Activated CD8-positive, alpha-beta T cell treated with anti-CD3 and anti-CD28 coated beads for 36 hours (primary cell): Measurements from ENCODE around the gene CHDH. TPM values are rescaled to one million over a fixed set of nuclear protein-coding genes. Genes with fewer than 3 reads are reported as not detected.

Source experiments
- ATAC-seq: fragments of 200-7000 bp; cut with Tn5 transposase; one replicate; pipeline ENCODE4 v1.10.0; 2021; ENCODE audit warnings: mild to moderate bottlenecking, moderate library complexity
- CTCF ChIA-PET: fragments of 350-600 bp; sonication (Branson Sonifier 250); formaldehyde crosslinking; loops from one replicate; lab custom pipeline; 2021; ENCODE audit warnings: antibody characterized with exemption; lab: Charles Lee
- POLR2A ChIA-PET: fragments of 350-600 bp; sonication (Branson Sonifier 250); formaldehyde crosslinking; loops from one replicate; lab custom pipeline; 2021; ENCODE audit warnings: antibody characterized with exemption; lab: Charles Lee
- DNase-seq: peaks from one replicate; pipeline ENCODE4 v3.0.0-alpha.2; 2020
- H3K27ac Mint-ChIP-seq: one replicate; pipeline ENCODE4 v1.8.0; 2021; ENCODE audit warnings: mild to moderate bottlenecking, mixed read lengths
- H3K27me3 Mint-ChIP-seq: one replicate; pipeline ENCODE4 v1.8.0; 2021; ENCODE audit warnings: mixed read lengths
- H3K36me3 Mint-ChIP-seq: one replicate; pipeline ENCODE4 v1.8.0; 2021; ENCODE audit warnings: low read depth, mixed read lengths
- H3K4me1 Mint-ChIP-seq: one replicate; pipeline ENCODE4 v1.8.0; 2021; ENCODE audit warnings: low read depth, mixed read lengths
- H3K4me3 Mint-ChIP-seq: one replicate; pipeline ENCODE4 v1.8.0; 2021; ENCODE audit warnings: mild to moderate bottlenecking, moderate library complexity, mixed read lengths
- H3K9me3 Mint-ChIP-seq: one replicate; pipeline ENCODE4 v1.8.0; 2021; ENCODE audit warnings: mixed read lengths
- intact Hi-C: fragments of 100-400 bp; cut with micrococcal nuclease; formaldehyde crosslinking; loops from one replicate; pipeline ENCODE4 v1.10.0; 2022
- total RNA-seq, 2 experiments: library from RNA; stranded (reverse); gene quantifications; one replicate each; pipeline ENCODE4 v1.2.3, GENCODE V29; 2021
- TF ChIP-seq, protein P1 (sequence below): fragments of 200-600 bp; IDR thresholded peaks from one replicate; pipeline ENCODE4 v1.8.0; 2022; ENCODE audit warnings: antibody characterized with exemption, mild to moderate bottlenecking

Gene CHDH
- total RNA-seq, 2 experiments from 2014 or later, result 0.02 to 0.22 TPM

DNA sequence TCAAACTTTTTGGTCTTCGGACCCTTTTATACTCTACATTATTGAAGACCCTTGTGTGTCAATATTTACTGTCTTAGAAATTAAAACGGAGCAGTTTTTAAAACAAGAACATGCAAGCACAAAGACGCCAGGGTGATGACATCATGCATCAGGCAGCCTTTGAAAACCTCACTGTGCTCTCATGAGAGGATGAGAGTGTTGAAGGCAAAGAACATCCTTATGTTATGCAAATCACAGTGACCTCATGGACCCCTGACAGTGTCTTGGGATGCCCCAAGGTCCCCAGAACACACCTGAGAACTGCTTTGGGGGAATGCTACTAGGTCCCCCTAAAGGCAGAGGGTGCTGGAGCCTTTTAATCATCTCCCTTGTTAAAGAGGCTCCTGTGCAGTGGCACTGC is 51.6 kb downstream of the CHDH start:
- peaks cover 3% of the 10 kb centered on the region for H3K27me3 Mint-ChIP-seq
- H3K36me3 Mint-ChIP-seq, result no peaks in the 10 kb centered on the region

DNA sequence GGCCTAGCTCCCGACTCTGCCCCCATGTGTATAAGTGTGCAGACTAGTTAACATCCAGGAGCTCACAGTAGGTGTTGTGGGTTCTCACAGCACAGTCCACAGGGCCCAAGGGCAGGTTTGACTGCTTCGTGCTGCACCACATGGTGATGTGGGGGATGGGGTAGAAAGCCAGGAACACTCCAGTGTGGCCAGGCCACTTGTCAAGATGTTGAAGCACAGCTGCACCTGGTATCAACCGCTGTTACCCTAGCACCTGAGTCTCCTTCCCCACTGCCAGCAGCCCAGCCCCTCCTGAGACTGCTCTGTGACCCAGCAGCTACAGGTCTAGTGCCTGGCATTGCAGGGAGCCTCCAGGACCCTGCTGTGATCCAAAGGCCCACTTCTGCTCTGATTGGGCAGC is 53.4 kb downstream of the CHDH start:
- DNase-seq (no peak), ATAC-seq (no peak)
- Mint-ChIP-seq H3K9me3 (no peaks in the 10 kb centered on the region), H3K4me1 (no peaks in the 10 kb centered on the region), H3K36me3 (no peaks in the 10 kb centered on the region), H3K4me3 (no peak overlapping the region), H3K27ac (no peak overlapping the region), H3K27me3 (peaks cover 1% of the 10 kb centered on the region)
- TF ChIP-seq, protein P1, sequence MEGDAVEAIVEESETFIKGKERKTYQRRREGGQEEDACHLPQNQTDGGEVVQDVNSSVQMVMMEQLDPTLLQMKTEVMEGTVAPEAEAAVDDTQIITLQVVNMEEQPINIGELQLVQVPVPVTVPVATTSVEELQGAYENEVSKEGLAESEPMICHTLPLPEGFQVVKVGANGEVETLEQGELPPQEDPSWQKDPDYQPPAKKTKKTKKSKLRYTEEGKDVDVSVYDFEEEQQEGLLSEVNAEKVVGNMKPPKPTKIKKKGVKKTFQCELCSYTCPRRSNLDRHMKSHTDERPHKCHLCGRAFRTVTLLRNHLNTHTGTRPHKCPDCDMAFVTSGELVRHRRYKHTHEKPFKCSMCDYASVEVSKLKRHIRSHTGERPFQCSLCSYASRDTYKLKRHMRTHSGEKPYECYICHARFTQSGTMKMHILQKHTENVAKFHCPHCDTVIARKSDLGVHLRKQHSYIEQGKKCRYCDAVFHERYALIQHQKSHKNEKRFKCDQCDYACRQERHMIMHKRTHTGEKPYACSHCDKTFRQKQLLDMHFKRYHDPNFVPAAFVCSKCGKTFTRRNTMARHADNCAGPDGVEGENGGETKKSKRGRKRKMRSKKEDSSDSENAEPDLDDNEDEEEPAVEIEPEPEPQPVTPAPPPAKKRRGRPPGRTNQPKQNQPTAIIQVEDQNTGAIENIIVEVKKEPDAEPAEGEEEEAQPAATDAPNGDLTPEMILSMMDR, result no peak
- intact Hi-C loops, result no loop called here
- ChIA-PET POLR2A (no interaction called here), CTCF (no interaction called here)

More for the DNA sequence above, 51.6 kb downstream of the CHDH start:
- H3K9me3 Mint-ChIP-seq, result no peaks in the 10 kb centered on the region
- no peak overlapping the region for H3K27ac Mint-ChIP-seq
- TF ChIP-seq, protein P1, result no peak
- DNase-seq (no peak), ATAC-seq (no peak)
- CTCF ChIA-PET, result no interaction called here
- H3K4me3 Mint-ChIP-seq, result no peak overlapping the region
- H3K4me1 Mint-ChIP-seq, result no peaks in the 10 kb centered on the region
- intact Hi-C loops, result no loop called here
- POLR2A ChIA-PET, result no interaction called here

DNA sequence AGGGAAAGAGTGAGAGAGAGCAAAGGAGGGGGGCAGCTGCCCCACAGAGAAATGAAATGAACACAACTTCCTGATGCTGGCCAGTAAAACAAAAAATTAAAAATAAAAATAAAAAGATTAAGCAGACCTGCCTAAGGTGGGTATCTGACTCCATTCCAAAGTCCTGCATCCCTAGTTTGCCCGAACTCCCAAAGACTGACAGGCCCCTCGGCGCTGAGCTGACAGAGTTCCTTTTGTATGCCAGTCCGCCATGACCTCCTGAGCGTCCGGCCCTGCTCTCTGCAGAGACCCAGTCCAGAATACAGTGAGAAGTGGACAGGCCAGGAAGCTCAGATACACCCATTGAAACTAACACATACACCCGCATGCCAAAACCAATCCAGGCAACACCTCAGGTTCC is 54.9 kb downstream of the CHDH start:
- Mint-ChIP-seq H3K4me3 (no peak overlapping the region), H3K9me3 (no peaks in the 10 kb centered on the region), H3K27ac (no peak overlapping the region), H3K27me3 (peaks cover under 1% of the 10 kb centered on the region), H3K36me3 (no peaks in the 10 kb centered on the region), H3K4me1 (no peaks in the 10 kb centered on the region)
- ChIA-PET POLR2A (no interaction called here), CTCF (no interaction called here)
- ATAC-seq (no peak), DNase-seq (no peak)
- TF ChIP-seq, protein P1, result no peak
- intact Hi-C loops, result no loop called here

DNA sequence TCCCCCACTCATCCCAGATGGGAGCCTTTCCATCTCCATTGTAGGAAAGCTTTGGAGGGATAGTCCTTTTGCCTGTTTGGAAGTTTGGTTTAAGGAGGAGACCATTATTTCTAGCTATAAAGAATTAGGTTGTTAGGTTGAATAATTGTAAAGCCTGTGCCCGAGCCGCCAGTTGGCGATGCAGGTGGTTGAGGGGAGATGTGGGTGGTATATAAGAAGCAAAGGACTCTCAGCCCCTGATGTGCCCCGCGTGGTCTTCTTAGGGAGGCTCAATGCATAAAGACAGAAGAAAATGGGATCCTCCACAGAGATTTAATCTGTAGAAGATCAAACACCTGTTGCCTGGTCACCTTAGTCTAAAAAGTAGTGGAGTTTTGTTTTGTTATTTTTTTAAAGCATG is 55.7 kb downstream of the CHDH start:
- no peak overlapping the region for H3K4me3 Mint-ChIP-seq
- ATAC-seq (no peak), DNase-seq (no peak)
- no peaks in the 10 kb centered on the region for H3K4me1 Mint-ChIP-seq
- no peaks in the 10 kb centered on the region for H3K36me3 Mint-ChIP-seq
- POLR2A ChIA-PET, result no interaction called here
- TF ChIP-seq, protein P1, result no peak
- intact Hi-C loops, result no loop called here
- CTCF ChIA-PET, result no interaction called here
- H3K27ac Mint-ChIP-seq, result no peak overlapping the region
- no peaks in the 10 kb centered on the region for H3K27me3 Mint-ChIP-seq
- H3K9me3 Mint-ChIP-seq, result no peaks in the 10 kb centered on the region

DNA sequence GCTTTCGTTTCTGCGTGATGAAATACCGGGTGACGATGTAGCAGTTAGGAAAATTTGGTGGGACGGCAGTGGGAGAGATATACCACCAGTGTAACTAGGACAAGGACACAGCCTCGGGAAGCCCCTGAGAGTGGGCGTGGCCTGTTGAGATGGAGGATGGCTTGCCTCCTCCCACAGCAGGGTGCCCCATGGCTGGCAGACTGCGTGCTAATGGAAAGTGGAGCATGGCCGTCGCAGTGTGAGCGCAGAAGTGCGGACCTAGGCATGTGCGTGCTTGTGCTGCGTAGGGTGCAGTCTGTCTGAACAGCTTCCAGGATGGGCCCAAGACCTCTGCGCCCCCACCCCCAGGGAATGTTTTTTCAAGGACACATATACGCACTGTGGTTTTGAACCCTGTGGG is 56.8 kb downstream of the CHDH start:
- Mint-ChIP-seq H3K36me3 (no peaks in the 10 kb centered on the region), H3K4me3 (no peak overlapping the region), H3K9me3 (no peaks in the 10 kb centered on the region), H3K27ac (no peak overlapping the region), H3K4me1 (no peaks in the 10 kb centered on the region), H3K27me3 (no peaks in the 10 kb centered on the region)
- TF ChIP-seq, protein P1, result no peak
- ChIA-PET CTCF (no interaction called here), POLR2A (no interaction called here)
- intact Hi-C loops, result no loop called here
- no peak for ATAC-seq
- no peak for DNase-seq
